Hepatocyte (in vitro differentiated cells): ENCODE data around the gene VPS13D. TPM values are rescaled to one million over a fixed set of nuclear protein-coding genes. Genes with fewer than 3 reads are reported as not detected.
"Not testable (repeated sequence)": the region's sequence is repeated elsewhere in the genome, so short reads cannot be mapped to it uniquely, and the experiment has no call there.

ENCODE experiments used
- DNase-seq: peaks from one replicate; pipeline ENCODE4 v3.0.0-alpha.2; 2016; ENCODE audit warnings: low spot score
- H2AFZ ChIP-seq: fragments of 200-600 bp; sonication (generic); 2 replicates; pipeline ENCODE4 v1.6.0; 2016; ENCODE audit warnings: antibody characterized with exemption, mild to moderate bottlenecking
- H3K27ac ChIP-seq: fragments of 200-600 bp; sonication (generic); 2 replicates; pipeline ENCODE4 v1.5.1; 2016; ENCODE audit warnings: mild to moderate bottlenecking
- H3K27me3 ChIP-seq: fragments of 200-600 bp; sonication (generic); 2 replicates; pipeline ENCODE4 v1.6.1; 2016
- H3K36me3 ChIP-seq: fragments of 200-600 bp; sonication (generic); replicated peaks from 2 replicates; pipeline ENCODE4 v1.5.1; 2016; ENCODE audit warnings: low read depth; ENCODE audit not compliant: insufficient read depth
- H3K4me1 ChIP-seq: fragments of 200-600 bp; sonication (generic); 2 replicates; pipeline ENCODE4 v1.5.1; 2016; ENCODE audit warnings: mild to moderate bottlenecking, moderate library complexity; ENCODE audit not compliant: insufficient read depth
- H3K4me2 ChIP-seq: fragments of 200-600 bp; sonication (generic); 2 replicates; pipeline ENCODE4 v1.6.0; 2016
- H3K4me3 ChIP-seq: fragments of 200-600 bp; sonication (generic); 2 replicates; pipeline ENCODE4 v1.5.1; 2016; ENCODE audit warnings: mild to moderate bottlenecking
- H3K79me2 ChIP-seq: fragments of 200-600 bp; sonication (generic); 2 replicates; pipeline ENCODE4 v1.6.0; 2017; ENCODE audit warnings: mild to moderate bottlenecking
- H3K9me2 ChIP-seq: fragments of 200-600 bp; sonication (generic); replicated peaks from 2 replicates; pipeline ENCODE4 v1.6.0; 2017; ENCODE audit warnings: mild to moderate bottlenecking; ENCODE audit not compliant: insufficient read depth
- H3K9me3 ChIP-seq: fragments of 200-600 bp; sonication (generic); 2 replicates; pipeline ENCODE4 v1.5.1; 2016; ENCODE audit warnings: low read depth, mild to moderate bottlenecking
- H4K20me1 ChIP-seq: fragments of 200-600 bp; sonication (generic); 2 replicates; pipeline ENCODE4 v1.6.0; 2016; ENCODE audit warnings: mild to moderate bottlenecking; ENCODE audit not compliant: insufficient read depth, poor library complexity, severe bottlenecking
- EZH2 ChIP-seq: fragments of 200-600 bp; sonication (generic); IDR thresholded peaks from 2 replicates; pipeline ENCODE4 v1.6.1; 2016; ENCODE audit warnings: antibody characterized with exemption, mild to moderate bottlenecking, borderline replicate concordance
- EZH2phosphoT487 ChIP-seq: fragments of 200-600 bp; sonication (generic); IDR thresholded peaks from one replicate; pipeline ENCODE4 v1.6.1; 2018; ENCODE audit warnings: antibody characterized with exemption, mild to moderate bottlenecking, low read depth, moderate library complexity; ENCODE audit not compliant: unreplicated experiment, severe bottlenecking
- WGBS: methylation state at CpG from one replicate; pipeline ENCODE4 v1.1.6; 2016; ENCODE audit warnings: low lambda C conversion rate; ENCODE audit errors: missing lambda C conversion rate; 5-methylcytosine and 5-hydroxymethylcytosine counted together
- polyA plus RNA-seq: library from polyadenylated mRNA; unstranded; fragments of >200 nt; fragmentation: Nextera tagmentation; extraction: Ambion mirVana; gene quantifications from 2 replicates; pipeline ENCODE4 v1.2.1, GENCODE V29; 2016
- total RNA-seq: library from RNA; depleted of rRNA; stranded (reverse); fragments of >200 nt; gene quantifications from 2 replicates; pipeline ENCODE4 v1.2.3, GENCODE V29; 2014
- TF ChIP-seq, protein P1 (sequence below): fragments of 200-600 bp; sonication (generic); IDR thresholded peaks from 2 replicates; pipeline ENCODE4 v1.5.1; 2016; ENCODE audit warnings: antibody characterized with exemption, mild to moderate bottlenecking; ENCODE audit not compliant: poor library complexity

The VPS13D gene
- total and polyA plus RNA-seq, 2 experiments from 2014 or later: 7.3 to 32.2 TPM

GRCh38 chr1:12521096-12521495, 291.3 kb downstream of the VPS13D start:
- TF ChIP-seq, protein P1, sequence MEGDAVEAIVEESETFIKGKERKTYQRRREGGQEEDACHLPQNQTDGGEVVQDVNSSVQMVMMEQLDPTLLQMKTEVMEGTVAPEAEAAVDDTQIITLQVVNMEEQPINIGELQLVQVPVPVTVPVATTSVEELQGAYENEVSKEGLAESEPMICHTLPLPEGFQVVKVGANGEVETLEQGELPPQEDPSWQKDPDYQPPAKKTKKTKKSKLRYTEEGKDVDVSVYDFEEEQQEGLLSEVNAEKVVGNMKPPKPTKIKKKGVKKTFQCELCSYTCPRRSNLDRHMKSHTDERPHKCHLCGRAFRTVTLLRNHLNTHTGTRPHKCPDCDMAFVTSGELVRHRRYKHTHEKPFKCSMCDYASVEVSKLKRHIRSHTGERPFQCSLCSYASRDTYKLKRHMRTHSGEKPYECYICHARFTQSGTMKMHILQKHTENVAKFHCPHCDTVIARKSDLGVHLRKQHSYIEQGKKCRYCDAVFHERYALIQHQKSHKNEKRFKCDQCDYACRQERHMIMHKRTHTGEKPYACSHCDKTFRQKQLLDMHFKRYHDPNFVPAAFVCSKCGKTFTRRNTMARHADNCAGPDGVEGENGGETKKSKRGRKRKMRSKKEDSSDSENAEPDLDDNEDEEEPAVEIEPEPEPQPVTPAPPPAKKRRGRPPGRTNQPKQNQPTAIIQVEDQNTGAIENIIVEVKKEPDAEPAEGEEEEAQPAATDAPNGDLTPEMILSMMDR: no peak
- no peak for TF ChIP-seq EZH2
- TF ChIP-seq EZH2phosphoT487: no peak
- no peak for DNase-seq
- peaks cover 27% of the 10 kb centered on the region for H3K4me1 ChIP-seq
- no peaks in the 10 kb centered on the region for H3K27me3 ChIP-seq
- H3K79me2 ChIP-seq: no peaks in the 10 kb centered on the region
- H3K9me3 ChIP-seq: no peaks in the 10 kb centered on the region
- no peaks in the 10 kb centered on the region for H3K36me3 ChIP-seq
- no peaks in the 10 kb centered on the region for H4K20me1 ChIP-seq
- no peak overlapping the region for H2AFZ ChIP-seq
- H3K9me2 ChIP-seq: no peaks in the 10 kb centered on the region
- H3K4me3 ChIP-seq: no peak overlapping the region
- no peak overlapping the region for H3K27ac ChIP-seq
- H3K4me2 ChIP-seq: no peak overlapping the region
- 38% methylated on average over 5 of the region's 5 CpGs for WGBS

DNA sequence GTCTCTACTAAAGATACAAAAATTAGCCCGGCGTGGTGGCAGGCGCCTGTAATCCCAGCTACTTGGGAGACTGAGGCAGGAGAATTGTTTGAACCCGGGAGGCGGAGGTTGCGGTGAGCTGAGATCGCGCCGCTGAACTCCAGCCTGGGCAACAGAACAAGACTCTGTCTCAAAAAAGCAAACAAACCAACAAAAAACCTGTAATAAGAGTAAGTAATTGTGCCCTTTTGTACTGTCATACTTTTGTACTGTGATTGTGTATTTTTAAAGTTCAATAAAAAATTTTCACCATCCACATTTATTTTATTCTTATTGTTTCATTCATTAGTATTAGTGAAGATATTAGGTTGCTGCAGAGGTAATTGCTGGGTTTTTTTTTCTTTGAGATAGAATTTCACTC, 292.9 kb downstream of the VPS13D start:
- H3K27me3 ChIP-seq, H3K4me3 ChIP-seq, H3K4me2 ChIP-seq, H2AFZ ChIP-seq, H3K9me2 ChIP-seq, H3K27ac ChIP-seq, H3K79me2 ChIP-seq, H3K36me3 ChIP-seq, DNase-seq, H4K20me1 ChIP-seq, H3K9me3 ChIP-seq: not testable (repeated sequence)
- peaks cover 31% of the 10 kb centered on the region for H3K4me1 ChIP-seq
- 97% methylated on average over 9 of the region's 9 CpGs for WGBS

DNA sequence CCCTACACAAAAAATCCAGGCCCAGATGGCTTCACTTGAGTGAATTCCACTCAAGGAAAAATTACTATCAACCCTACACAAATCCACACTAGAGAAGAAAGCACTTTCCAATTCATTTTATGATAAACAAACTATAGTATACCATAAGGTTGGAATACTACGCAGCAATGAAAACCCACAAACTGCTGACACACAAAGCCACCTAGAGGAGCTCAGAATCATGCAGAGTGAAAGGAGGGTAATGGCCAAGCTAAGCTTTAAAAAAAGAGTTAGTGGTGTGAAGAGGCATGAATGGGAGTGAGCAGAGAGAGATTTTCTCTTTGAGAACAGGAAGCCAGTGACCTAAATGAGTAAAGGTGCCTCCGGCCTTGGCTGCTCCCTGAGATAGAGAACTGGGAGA, 294.4 kb downstream of the VPS13D start:
- H3K79me2 ChIP-seq: no peaks in the 10 kb centered on the region
- H2AFZ ChIP-seq: no peak overlapping the region
- no peaks in the 10 kb centered on the region for H3K27me3 ChIP-seq
- no peaks in the 10 kb centered on the region for H4K20me1 ChIP-seq
- DNase-seq: no peak
- no peaks in the 10 kb centered on the region for H3K9me2 ChIP-seq
- WGBS: 98% methylated on average over 2 of the region's 2 CpGs
- H3K27ac ChIP-seq: no peak overlapping the region
- H3K9me3 ChIP-seq: no peaks in the 10 kb centered on the region
- TF ChIP-seq EZH2 (no peak), EZH2phosphoT487 (no peak)
- TF ChIP-seq, protein P1: no peak
- no peak overlapping the region for H3K4me3 ChIP-seq
- H3K36me3 ChIP-seq: no peaks in the 10 kb centered on the region
- no peak overlapping the region for H3K4me2 ChIP-seq
- H3K4me1 ChIP-seq: peaks cover 34% of the 10 kb centered on the region

DNA sequence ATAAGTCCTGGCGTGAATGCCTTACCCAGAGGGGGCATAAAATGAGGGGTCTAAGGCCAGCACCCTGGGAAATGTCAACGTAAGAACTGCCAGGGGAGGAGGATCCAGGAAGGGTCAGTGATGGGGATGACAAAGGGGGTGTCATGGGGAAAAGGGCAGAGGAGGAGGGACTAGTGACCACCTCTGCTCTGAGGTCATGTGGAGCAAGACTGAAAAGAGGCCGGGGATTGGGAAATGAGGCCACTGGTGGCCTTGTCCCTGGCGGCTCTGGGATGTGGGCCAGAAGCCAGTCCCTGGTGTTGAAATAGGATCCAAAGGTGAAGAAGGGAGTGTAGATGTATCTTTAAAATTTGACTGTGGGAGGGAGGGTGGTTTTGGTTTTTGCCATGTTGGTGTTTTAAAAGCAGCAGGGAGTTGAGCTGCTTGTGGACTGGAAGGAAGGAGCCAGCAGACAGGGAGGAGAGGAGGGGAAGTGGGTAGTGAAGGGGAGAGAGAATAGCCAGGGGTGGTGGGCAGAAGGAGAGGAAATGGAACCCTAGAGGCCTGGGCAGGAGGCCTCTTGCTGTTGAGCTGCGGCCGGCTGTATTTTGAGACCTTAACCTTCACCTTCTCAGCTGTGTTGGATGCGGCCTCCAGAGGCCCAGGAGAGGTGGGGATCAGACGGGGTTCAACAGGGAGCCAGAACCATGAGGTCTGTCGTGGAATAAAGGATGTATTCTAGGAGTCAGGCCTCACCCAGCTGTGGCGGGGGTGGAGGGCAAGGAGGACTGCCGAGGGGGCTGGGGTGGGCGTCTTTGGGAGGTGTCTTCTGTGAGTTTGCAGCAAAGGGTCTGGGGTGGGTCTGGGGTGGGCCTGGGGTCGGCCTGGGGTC, 295.7 kb downstream of the VPS13D start:
- DNase-seq: peak; percentile 57
- Histone ChIP-seq H3K36me3 (no peaks in the 10 kb centered on the region), H3K9me3 (no peaks in the 10 kb centered on the region), H2AFZ (no peak overlapping the region), H3K9me2 (no peaks in the 10 kb centered on the region), H3K4me2 (no peak overlapping the region), H3K4me1 (peaks cover 43% of the 10 kb centered on the region), H3K27me3 (no peaks in the 10 kb centered on the region), H3K27ac (no peak overlapping the region), H3K79me2 (no peaks in the 10 kb centered on the region), H3K4me3 (no peak overlapping the region), H4K20me1 (no peaks in the 10 kb centered on the region)
- WGBS: 79% methylated on average over 13 of the region's 13 CpGs
- TF ChIP-seq EZH2 (no peak), EZH2phosphoT487 (no peak)
- TF ChIP-seq, protein P1: no peak
